ENCODE results near the gene SCFD2. TPM values are rescaled to one million over a fixed set of nuclear protein-coding genes. Genes with fewer than 3 reads are reported as not detected.

The SCFD2 gene
- total RNA-seq, 2 donors from 2014 or later: 20.3 to 27.4 TPM

DNA sequence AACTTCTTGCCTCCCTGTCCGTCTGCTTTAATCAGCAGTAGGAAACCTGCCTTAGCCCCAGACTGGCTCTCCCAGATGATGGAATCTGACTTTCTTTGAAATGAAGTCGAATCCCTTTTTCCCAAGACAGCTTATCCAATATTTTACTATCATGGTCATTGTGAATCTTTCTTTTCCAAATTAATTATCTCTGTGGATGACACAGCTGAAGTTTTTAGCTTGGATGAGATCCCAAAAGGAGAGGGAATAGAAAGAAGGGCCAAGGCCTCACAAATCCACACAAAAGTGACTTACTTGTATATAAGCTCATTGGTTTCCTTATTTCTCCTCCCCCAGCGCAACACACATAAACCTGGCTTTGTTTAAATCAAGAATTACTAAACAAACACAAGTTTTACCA, 403.1 kb downstream of the SCFD2 start:
- H3K4me1 ChIP-seq (ENCODE audit: control insufficient read depth in 1 of 2, low read depth in 2 of 2): no peaks in the 10 kb centered on the region
- no peak for TF ChIP-seq CTCF (IDR thresholded peaks at IDR 0.05)
- DNase-seq (ENCODE audit: low spot score) (no peak), ATAC-seq (ENCODE audit: insufficient number of reproducible peaks, low FRiP score, low read depth) (no peak)
- no peak overlapping the region for H3K4me3 ChIP-seq
- H3K9me3 ChIP-seq: no peaks in the 10 kb centered on the region
- no peaks in the 10 kb centered on the region for H3K36me3 ChIP-seq
- no peaks in the 10 kb centered on the region for H3K27me3 ChIP-seq (replicated peaks; ENCODE audit: insufficient read depth)
- no peak overlapping the region for H3K27ac ChIP-seq

GRCh38 chr4:52961666-52962412, 404.0 kb downstream of the SCFD2 start:
- Histone ChIP-seq H3K4me3 (no peak overlapping the region), H3K4me1 (ENCODE audit: control insufficient read depth in 1 of 2, low read depth in 2 of 2) (no peaks in the 10 kb centered on the region), H3K9me3 (no peaks in the 10 kb centered on the region), H3K36me3 (no peaks in the 10 kb centered on the region), H3K27ac (no peak overlapping the region), H3K27me3 (replicated peaks; ENCODE audit: insufficient read depth) (no peaks in the 10 kb centered on the region)
- no peak for TF ChIP-seq CTCF (IDR thresholded peaks at IDR 0.05)
- DNase-seq (ENCODE audit: low spot score): no peak
- no peak for ATAC-seq (ENCODE audit: insufficient number of reproducible peaks, low FRiP score, low read depth)

GRCh38 chr4:52959541-52959940, 406.3 kb downstream of the SCFD2 start:
- H3K27ac ChIP-seq: no peak overlapping the region
- no peaks in the 10 kb centered on the region for H3K4me1 ChIP-seq (ENCODE audit: control insufficient read depth in 1 of 2, low read depth in 2 of 2)
- H3K9me3 ChIP-seq: no peaks in the 10 kb centered on the region
- H3K27me3 ChIP-seq (replicated peaks; ENCODE audit: insufficient read depth): no peaks in the 10 kb centered on the region
- no peak for TF ChIP-seq CTCF (IDR thresholded peaks at IDR 0.05)
- H3K36me3 ChIP-seq: no peaks in the 10 kb centered on the region
- DNase-seq (ENCODE audit: low spot score) (no peak), ATAC-seq (ENCODE audit: insufficient number of reproducible peaks, low FRiP score, low read depth) (no peak)
- H3K4me3 ChIP-seq: no peak overlapping the region

GRCh38 chr4:52957835-52958631, 407.8 kb downstream of the SCFD2 start:
- no peak for DNase-seq (ENCODE audit: low spot score)
- no peak for ATAC-seq (ENCODE audit: insufficient number of reproducible peaks, low FRiP score, low read depth)
- Histone ChIP-seq H3K9me3 (no peaks in the 10 kb centered on the region), H3K4me3 (no peak overlapping the region), H3K27ac (no peak overlapping the region), H3K27me3 (replicated peaks; ENCODE audit: insufficient read depth) (no peaks in the 10 kb centered on the region), H3K4me1 (ENCODE audit: control insufficient read depth in 1 of 2, low read depth in 2 of 2) (no peaks in the 10 kb centered on the region), H3K36me3 (no peaks in the 10 kb centered on the region)
- no peak for TF ChIP-seq CTCF (IDR thresholded peaks at IDR 0.05)

DNA sequence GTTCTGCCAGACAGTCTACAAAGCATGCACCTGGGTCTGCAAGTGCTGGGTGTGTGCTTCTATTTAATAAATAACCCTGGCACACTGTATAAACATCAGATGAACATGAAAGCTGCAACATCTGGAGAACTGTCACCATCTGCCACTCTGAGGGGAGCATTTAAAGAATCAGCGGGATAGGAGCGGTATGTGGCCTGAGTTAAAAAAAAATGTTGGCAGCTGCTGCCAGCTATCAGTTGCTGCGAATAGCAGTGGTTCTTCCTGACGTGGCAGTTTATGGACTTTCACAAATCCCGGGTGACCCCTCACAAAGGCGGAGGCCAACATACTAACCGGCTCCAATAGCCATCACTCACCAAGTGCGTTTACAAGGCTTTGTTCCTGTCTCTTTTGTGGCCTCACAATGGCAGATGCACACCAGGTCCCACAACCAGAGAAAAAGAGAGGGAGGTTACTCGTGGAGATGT, 408.6 kb downstream of the SCFD2 start:
- DNase-seq (ENCODE audit: low spot score): no peak
- no peak overlapping the region for H3K27ac ChIP-seq
- H3K36me3 ChIP-seq: no peaks in the 10 kb centered on the region
- H3K9me3 ChIP-seq: no peaks in the 10 kb centered on the region
- no peak for TF ChIP-seq CTCF (IDR thresholded peaks at IDR 0.05)
- H3K27me3 ChIP-seq (replicated peaks; ENCODE audit: insufficient read depth): no peaks in the 10 kb centered on the region
- no peaks in the 10 kb centered on the region for H3K4me1 ChIP-seq (ENCODE audit: control insufficient read depth in 1 of 2, low read depth in 2 of 2)
- no peak for ATAC-seq (ENCODE audit: insufficient number of reproducible peaks, low FRiP score, low read depth)
- H3K4me3 ChIP-seq: no peak overlapping the region
